ENCODE results near the gene CNTNAP5. TPM values are rescaled to one million over a fixed set of nuclear protein-coding genes. Genes with fewer than 3 reads are reported as not detected.
A peak's percentile ranks its signal among the peaks of the same experiment; 100 is the strongest.

The CNTNAP5 gene
- total RNA-seq, 1 donor from 2014 or later, result 5.0 TPM

DNA sequence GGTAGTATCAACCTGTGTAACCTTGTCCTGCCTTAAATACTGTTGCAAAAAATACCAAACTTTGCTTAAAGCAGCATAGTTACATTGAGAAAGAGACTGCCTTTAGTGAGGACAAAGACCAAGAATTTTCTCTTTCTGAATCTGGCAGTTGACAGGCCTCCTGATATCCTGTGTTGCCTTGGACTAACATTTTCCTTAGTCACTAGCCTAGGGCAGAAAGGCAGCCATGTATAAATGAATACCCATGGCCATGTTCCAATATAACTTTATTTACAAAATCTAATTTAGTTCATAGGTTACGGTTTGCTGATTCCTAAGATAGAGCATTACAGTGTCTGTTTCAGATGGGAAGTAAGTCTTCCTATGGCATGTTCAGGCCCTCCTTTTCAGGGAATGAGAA lies 895.4 kb downstream of the CNTNAP5 start:
- Mint-ChIP-seq H3K9me3 (no peaks in the 10 kb centered on the region), H3K27me3 (no peaks in the 10 kb centered on the region), H3K4me3 (no peak overlapping the region), H3K36me3 (peaks cover 3% of the 10 kb centered on the region), H3K27ac (no peak overlapping the region), H3K4me1 (ENCODE audit: unreplicated experiment) (peaks cover 14% of the 10 kb centered on the region)
- DNase-seq (ENCODE audit: extremely low spot score, unreplicated experiment), result no peak
- no peak for TF ChIP-seq CTCF (conservative IDR thresholded peaks at IDR 0.05)

GRCh38 chr2:124921191-124921590 lies 896.1 kb downstream of the CNTNAP5 start:
- H3K4me3 Mint-ChIP-seq, result peak overlapping the region; percentile 3
- no peak overlapping the region for H3K27ac Mint-ChIP-seq
- no peak for TF ChIP-seq CTCF (conservative IDR thresholded peaks at IDR 0.05)
- H3K4me1 Mint-ChIP-seq (ENCODE audit: unreplicated experiment), result peaks cover 14% of the 10 kb centered on the region
- H3K9me3 Mint-ChIP-seq, result no peaks in the 10 kb centered on the region
- no peaks in the 10 kb centered on the region for H3K27me3 Mint-ChIP-seq
- H3K36me3 Mint-ChIP-seq, result peaks cover 3% of the 10 kb centered on the region
- no peak for DNase-seq (ENCODE audit: extremely low spot score, unreplicated experiment)

DNA sequence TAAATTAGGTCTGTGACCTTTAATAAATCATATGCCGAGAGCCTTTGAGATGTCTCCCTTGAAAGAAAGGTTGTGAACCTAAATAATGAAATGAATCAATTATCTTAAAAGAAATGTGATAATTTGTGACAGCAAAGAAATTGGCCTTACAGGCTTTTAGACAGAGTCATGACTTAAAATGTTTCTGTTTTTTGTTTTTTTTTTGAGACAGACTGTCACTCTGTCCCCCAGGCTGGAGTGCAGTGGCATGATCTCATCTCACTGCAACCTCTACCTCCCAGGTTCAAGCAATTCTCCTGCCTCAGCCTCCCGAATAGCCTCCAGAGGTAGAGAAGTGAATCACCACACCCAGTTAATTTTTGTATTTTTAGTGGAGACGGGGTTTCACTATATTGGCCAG lies 898.0 kb downstream of the CNTNAP5 start:
- DNase-seq (ENCODE audit: extremely low spot score, unreplicated experiment), result no peak
- Mint-ChIP-seq H3K27ac (no peak overlapping the region), H3K4me1 (ENCODE audit: unreplicated experiment) (peaks cover 14% of the 10 kb centered on the region)

DNA sequence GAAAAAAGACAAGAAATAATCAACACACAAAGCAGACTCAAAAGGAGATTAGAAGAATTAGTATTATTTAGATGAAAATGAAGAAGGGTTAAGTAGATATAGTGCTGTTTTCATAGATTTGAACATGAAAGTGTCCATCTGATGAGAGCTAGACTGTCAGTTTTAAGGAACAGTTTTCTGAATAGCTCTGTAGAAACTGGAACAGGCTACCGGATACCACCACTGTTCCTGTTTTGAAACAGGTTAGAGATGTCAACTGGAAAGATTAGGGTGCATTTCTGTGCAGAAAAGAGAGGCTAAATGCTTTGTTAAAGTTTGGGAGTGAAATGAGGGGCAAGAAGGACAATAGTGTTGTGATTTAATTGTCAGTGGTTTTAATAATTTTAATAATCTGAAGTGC lies 908.8 kb downstream of the CNTNAP5 start:
- no peak overlapping the region for H3K4me3 Mint-ChIP-seq
- DNase-seq (ENCODE audit: extremely low spot score, unreplicated experiment), result no peak
- no peaks in the 10 kb centered on the region for H3K27me3 Mint-ChIP-seq
- no peaks in the 10 kb centered on the region for H3K36me3 Mint-ChIP-seq
- H3K27ac Mint-ChIP-seq, result no peak overlapping the region
- no peaks in the 10 kb centered on the region for H3K4me1 Mint-ChIP-seq (ENCODE audit: unreplicated experiment)
- TF ChIP-seq CTCF (conservative IDR thresholded peaks at IDR 0.05), result no peak
- H3K9me3 Mint-ChIP-seq, result no peaks in the 10 kb centered on the region

More for the DNA sequence above, 898.0 kb downstream of the CNTNAP5 start:
- no peaks in the 10 kb centered on the region for H3K9me3 Mint-ChIP-seq
- peaks cover 3% of the 10 kb centered on the region for H3K36me3 Mint-ChIP-seq
- TF ChIP-seq CTCF (conservative IDR thresholded peaks at IDR 0.05), result no peak
- H3K4me3 Mint-ChIP-seq, result no peak overlapping the region
- no peaks in the 10 kb centered on the region for H3K27me3 Mint-ChIP-seq

DNA sequence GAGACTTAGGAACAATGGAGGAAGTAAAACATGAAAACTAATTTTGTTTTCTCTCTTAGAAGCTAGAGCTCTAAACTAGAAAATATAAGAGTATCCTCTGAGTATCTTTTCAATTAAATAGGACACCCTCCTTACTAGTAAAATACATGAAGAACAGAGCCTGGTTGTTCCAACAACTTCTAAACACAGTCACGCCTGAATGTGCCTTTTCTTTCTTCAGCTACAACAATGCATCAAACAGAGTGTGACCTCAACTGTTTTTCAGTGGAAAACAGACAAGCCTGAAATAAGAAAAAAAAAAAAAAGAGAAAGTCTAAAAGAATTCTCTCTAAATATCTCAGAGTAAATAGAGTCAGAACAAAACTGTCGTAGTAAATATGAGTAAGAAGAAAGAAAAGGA lies 928.8 kb downstream of the CNTNAP5 start:
- no peaks in the 10 kb centered on the region for H3K9me3 Mint-ChIP-seq
- no peak for DNase-seq (ENCODE audit: extremely low spot score, unreplicated experiment)
- TF ChIP-seq CTCF (conservative IDR thresholded peaks at IDR 0.05), result no peak
- no peak overlapping the region for H3K4me3 Mint-ChIP-seq
- H3K4me1 Mint-ChIP-seq (ENCODE audit: unreplicated experiment), result no peaks in the 10 kb centered on the region
- H3K27me3 Mint-ChIP-seq, result no peaks in the 10 kb centered on the region
- H3K36me3 Mint-ChIP-seq, result no peaks in the 10 kb centered on the region
- H3K27ac Mint-ChIP-seq, result no peak overlapping the region

GRCh38 chr2:124959581-124959980 lies 934.5 kb downstream of the CNTNAP5 start:
- DNase-seq (ENCODE audit: extremely low spot score, unreplicated experiment), result no peak
- no peak overlapping the region for H3K4me3 Mint-ChIP-seq
- no peaks in the 10 kb centered on the region for H3K27me3 Mint-ChIP-seq
- no peaks in the 10 kb centered on the region for H3K4me1 Mint-ChIP-seq (ENCODE audit: unreplicated experiment)
- no peaks in the 10 kb centered on the region for H3K9me3 Mint-ChIP-seq
- no peak for TF ChIP-seq CTCF (conservative IDR thresholded peaks at IDR 0.05)
- H3K27ac Mint-ChIP-seq, result no peak overlapping the region
- H3K36me3 Mint-ChIP-seq, result no peaks in the 10 kb centered on the region

All from type B pancreatic cell (in vitro differentiated cells).